H9 (cell line): ENCODE results near the gene PARVB. TPM values are rescaled to one million over a fixed set of nuclear protein-coding genes. Genes with fewer than 3 reads are reported as not detected.

Experiments used
- DNase-seq: peaks from one replicate; pipeline ENCODE4 v3.0.0-alpha.2; 2017
- H2AFZ ChIP-seq: one replicate; pipeline ENCODE4 v1.6.1; 2013; ENCODE audit warnings: mild to moderate bottlenecking, low read length, control low read depth, moderate library complexity
- H2AK5ac ChIP-seq: 2 replicates; pipeline ENCODE4 v1.6.1; 2013; ENCODE audit warnings: low read length, control low read depth, mixed read lengths; ENCODE audit not compliant: insufficient read length
- H2BK120ac ChIP-seq: one replicate; pipeline ENCODE4 v1.6.1; 2013; ENCODE audit warnings: low read depth, mild to moderate bottlenecking, low read length, control low read depth, inconsistent platforms; ENCODE audit not compliant: poor library complexity, severe bottlenecking
- H2BK12ac ChIP-seq: 2 replicates; pipeline ENCODE4 v1.6.1; 2013; ENCODE audit warnings: low read length, control low read depth, mixed read lengths, low read depth; ENCODE audit not compliant: insufficient read length
- H2BK15ac ChIP-seq: 2 replicates; pipeline ENCODE4 v1.6.1; 2013; ENCODE audit warnings: low read depth, low read length, control low read depth
- H2BK20ac ChIP-seq: one replicate; pipeline ENCODE4 v1.6.1; 2013; ENCODE audit warnings: low read depth, mild to moderate bottlenecking, low read length, control low read depth, inconsistent platforms; ENCODE audit not compliant: poor library complexity, severe bottlenecking
- H2BK5ac ChIP-seq: 2 replicates; pipeline ENCODE4 v1.6.1; 2013; ENCODE audit warnings: low read length, control low read depth, mixed read lengths; ENCODE audit not compliant: insufficient read length
- H3K14ac ChIP-seq: 2 replicates; pipeline ENCODE4 v1.6.1; 2013; ENCODE audit warnings: low read length, control low read depth; ENCODE audit not compliant: insufficient read depth
- H3K18ac ChIP-seq: 2 replicates; pipeline ENCODE4 v1.6.1; 2013; ENCODE audit warnings: low read depth, mild to moderate bottlenecking, mixed read lengths, low read length, control low read depth; ENCODE audit not compliant: insufficient read length
- H3K23ac ChIP-seq: 2 replicates; pipeline ENCODE4 v1.6.1; 2013; ENCODE audit warnings: low read length, control low read depth, mixed read lengths, low read depth; ENCODE audit not compliant: insufficient read length
- H3K23me2 ChIP-seq: 2 replicates; pipeline ENCODE4 v1.6.1; 2013; ENCODE audit warnings: low read depth, mild to moderate bottlenecking, mixed read lengths, low read length, control low read depth; ENCODE audit not compliant: insufficient read length, poor library complexity, severe bottlenecking
- H3K27ac ChIP-seq: 2 replicates; pipeline ENCODE4 v1.5.1; 2013; ENCODE audit warnings: low read length, control low read depth, mixed read lengths, low read depth; ENCODE audit not compliant: insufficient read length
- H3K27me3 ChIP-seq: 2 replicates; pipeline ENCODE4 v1.6.1; 2013; ENCODE audit warnings: low read length, control low read depth, inconsistent platforms; ENCODE audit not compliant: insufficient read depth
- H3K4ac ChIP-seq: 2 replicates; pipeline ENCODE4 v1.6.1; 2013; ENCODE audit warnings: low read depth, mild to moderate bottlenecking, control low read depth, inconsistent platforms, low read length, moderate library complexity
- H3K4me1 ChIP-seq: 2 replicates; pipeline ENCODE4 v1.6.1; 2013; ENCODE audit warnings: low read length, control low read depth, inconsistent platforms; ENCODE audit not compliant: insufficient read depth
- H3K4me2 ChIP-seq: 2 replicates; pipeline ENCODE4 v1.6.1; 2013; ENCODE audit warnings: low read length, control low read depth, mixed read lengths; ENCODE audit not compliant: insufficient read length, insufficient read depth
- H3K56ac ChIP-seq: 2 replicates; pipeline ENCODE4 v1.6.1; 2013; ENCODE audit warnings: low read depth, mild to moderate bottlenecking, mixed read lengths, low read length, control low read depth; ENCODE audit not compliant: insufficient read length
- H3K79me1 ChIP-seq: 2 replicates; pipeline ENCODE4 v1.6.1; 2013; ENCODE audit warnings: low read depth, mild to moderate bottlenecking, moderate library complexity, low read length, control low read depth, inconsistent platforms; ENCODE audit not compliant: insufficient read depth, poor library complexity, severe bottlenecking
- H3K79me2 ChIP-seq: 2 replicates; pipeline ENCODE4 v1.6.1; 2013; ENCODE audit warnings: low read length, control low read depth, inconsistent platforms; ENCODE audit not compliant: insufficient read depth
- H3K9ac ChIP-seq: 2 replicates; pipeline ENCODE4 v1.6.1; 2013; ENCODE audit warnings: low read length, control low read depth, mixed read lengths; ENCODE audit not compliant: insufficient read length; ENCODE audit errors: extremely low read depth
- H3K9me3 ChIP-seq: one replicate; pipeline ENCODE4 v1.6.1; 2013; ENCODE audit warnings: low read depth, low read length, inconsistent platforms; ENCODE audit not compliant: control insufficient read depth
- H3T11ph ChIP-seq: one replicate; pipeline ENCODE4 v1.6.1; 2013; ENCODE audit warnings: mild to moderate bottlenecking, low read length, control low read depth, inconsistent platforms
- H4K20me1 ChIP-seq: one replicate; pipeline ENCODE4 v1.6.1; 2013; ENCODE audit not compliant: control insufficient read depth, insufficient read length, insufficient read depth
- H4K5ac ChIP-seq: 2 replicates; pipeline ENCODE4 v1.6.1; 2013; ENCODE audit warnings: low read depth, mild to moderate bottlenecking, mixed read lengths, low read length, control low read depth; ENCODE audit not compliant: insufficient read length
- H4K8ac ChIP-seq: replicated peaks from 2 replicates; pipeline ENCODE4 v1.6.1; 2013; ENCODE audit warnings: low read length, control low read depth, mixed read lengths, low read depth; ENCODE audit not compliant: insufficient read length
- H4K91ac ChIP-seq: 2 replicates; pipeline ENCODE4 v1.6.1; 2013; ENCODE audit warnings: low read depth, mild to moderate bottlenecking, moderate library complexity, mixed read lengths, low read length, control low read depth; ENCODE audit not compliant: insufficient read length
- H3K27ac Mint-ChIP-seq, 3 experiments: 2 replicates in 2 of 3; 3 replicates in 1 of 3; pipeline ENCODE4 v1.8.0; 2020 to 2021; ENCODE audit warnings: mixed read lengths in 3 of 3, mild to moderate bottlenecking in 1 of 3, moderate library complexity in 1 of 3
- H3K27me3 Mint-ChIP-seq: 2 replicates; pipeline ENCODE4 v1.8.0; 2021; ENCODE audit warnings: low read depth, mild to moderate bottlenecking, moderate library complexity, mixed read lengths
- H3K36me3 Mint-ChIP-seq, 3 experiments: 2 replicates in 2 of 3; 3 replicates in 1 of 3; pipeline ENCODE4 v1.8.0; 2020 to 2021; ENCODE audit warnings: low read depth in 3 of 3, mixed read lengths in 3 of 3; ENCODE audit not compliant: insufficient read depth in 1 of 3
- H3K4me1 Mint-ChIP-seq, 2 experiments: 2 replicates each; pipeline ENCODE4 v1.8.0; 2020; ENCODE audit warnings: mixed read lengths in 2 of 2
- H3K4me3 Mint-ChIP-seq, 2 experiments: 2 replicates in 1 of 2; 3 replicates in 1 of 2; pipeline ENCODE4 v1.8.0; 2020 to 2021; ENCODE audit warnings: mild to moderate bottlenecking in 2 of 2, mixed read lengths in 2 of 2, moderate library complexity in 1 of 2
- H3K9me3 Mint-ChIP-seq, 2 experiments: 2 replicates in 1 of 2; 3 replicates in 1 of 2; pipeline ENCODE4 v1.8.0; 2020; ENCODE audit warnings: mild to moderate bottlenecking in 2 of 2, mixed read lengths in 2 of 2, moderate library complexity in 1 of 2
- CTCF ChIP-seq: fragments of 200-600 bp; sonication (generic); conservative IDR thresholded peaks from 3 replicates; pipeline ENCODE4 v1.8.0; 2021; ENCODE audit warnings: antibody characterized with exemption, mild to moderate bottlenecking
- WGBS: extraction: QIAGEN DNeasy Blood & Tissue Kit; methylation state at CpG from one replicate; pipeline ENCODE4 v1.1.7; 2013; ENCODE audit warnings: missing lambda C conversion rate, low lambda C conversion rate, mixed read lengths; ENCODE audit not compliant: insufficient read length; ENCODE audit errors: extremely low coverage; 5-methylcytosine and 5-hydroxymethylcytosine counted together
- total RNA-seq: library from RNA; stranded (reverse); gene quantifications from 2 replicates; pipeline ENCODE4 v1.2.1, GENCODE V29; 2021

PARVB gene
- total RNA-seq, 1 experiment from 2014 or later: 15.6 TPM

GRCh38 chr22:44171561-44171960 lies 147.5 kb downstream of the PARVB start:
- no peak for DNase-seq
- no peak overlapping the region for H3K4me2 ChIP-seq
- WGBS: no CpG with 5 or more reads among the region's 6 CpGs
- H3K4ac ChIP-seq: no peak overlapping the region
- H4K20me1 ChIP-seq: no peaks in the 10 kb centered on the region
- H3K18ac ChIP-seq: no peak overlapping the region
- no peak overlapping the region for H4K8ac ChIP-seq
- no peak for TF ChIP-seq CTCF
- H2BK5ac ChIP-seq: no peak overlapping the region
- H3K27me3 ChIP-seq: no peaks in the 10 kb centered on the region
- peaks cover 3% of the 10 kb centered on the region for H3K27me3 Mint-ChIP-seq
- no peak overlapping the region for H2BK12ac ChIP-seq
- H3K23ac ChIP-seq: no peak overlapping the region
- peaks cover 44 to 46% of the 10 kb centered on the region in 2 experiments for H3K4me1 Mint-ChIP-seq
- peaks cover 5% of the 10 kb centered on the region; the same call in 1 of the 2 replicates for H3K4me1 ChIP-seq
- H3K79me1 ChIP-seq: no peaks in the 10 kb centered on the region
- H3K9me3 Mint-ChIP-seq: no peaks in the 10 kb centered on the region
- H2BK15ac ChIP-seq: no peak overlapping the region
- H4K5ac ChIP-seq: no peak overlapping the region
- H3K9me3 ChIP-seq: no peaks in the 10 kb centered on the region
- H3K4me3 Mint-ChIP-seq: no peak overlapping the region
- no peak overlapping the region for H3K27ac ChIP-seq
- no peak overlapping the region for H2AFZ ChIP-seq
- peak overlapping the region in 1 of 3 experiments; percentile 63; a peak in 1 of 7 replicates for H3K27ac Mint-ChIP-seq
- H3T11ph ChIP-seq: no peak overlapping the region
- no peak overlapping the region for H3K56ac ChIP-seq
- no peak overlapping the region for H3K14ac ChIP-seq
- no peak overlapping the region for H2BK120ac ChIP-seq
- H3K36me3 Mint-ChIP-seq: no peaks in the 10 kb centered on the region; a peak in 2 of 7 replicates
- no peak overlapping the region for H3K9ac ChIP-seq
- H4K91ac ChIP-seq: no peak overlapping the region
- no peaks in the 10 kb centered on the region for H3K23me2 ChIP-seq
- no peak overlapping the region for H2AK5ac ChIP-seq
- H2BK20ac ChIP-seq: no peak overlapping the region
- no peaks in the 10 kb centered on the region for H3K79me2 ChIP-seq
